ENCODE measurements around the gene FRMPD4.

DNA sequence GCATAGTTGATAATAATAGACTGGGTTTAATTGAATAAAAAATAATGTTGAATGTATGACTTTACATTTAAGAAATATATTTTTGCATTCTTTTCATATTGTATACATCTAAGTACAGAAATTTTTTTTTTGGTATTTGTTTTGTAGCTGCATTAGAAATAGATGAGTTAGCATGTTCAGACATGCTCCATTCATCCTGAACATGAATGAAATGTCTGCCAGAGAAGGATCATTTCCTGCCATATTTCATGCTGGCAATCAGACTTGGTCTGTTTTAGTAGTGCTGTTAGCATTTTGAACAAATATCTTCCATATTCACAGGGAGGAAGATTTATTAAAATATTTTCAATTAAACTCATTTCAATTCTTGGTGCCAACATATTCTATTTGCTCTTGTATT is 98.9 kb downstream of the FRMPD4 start:
- TF ChIP-seq, protein P1, sequence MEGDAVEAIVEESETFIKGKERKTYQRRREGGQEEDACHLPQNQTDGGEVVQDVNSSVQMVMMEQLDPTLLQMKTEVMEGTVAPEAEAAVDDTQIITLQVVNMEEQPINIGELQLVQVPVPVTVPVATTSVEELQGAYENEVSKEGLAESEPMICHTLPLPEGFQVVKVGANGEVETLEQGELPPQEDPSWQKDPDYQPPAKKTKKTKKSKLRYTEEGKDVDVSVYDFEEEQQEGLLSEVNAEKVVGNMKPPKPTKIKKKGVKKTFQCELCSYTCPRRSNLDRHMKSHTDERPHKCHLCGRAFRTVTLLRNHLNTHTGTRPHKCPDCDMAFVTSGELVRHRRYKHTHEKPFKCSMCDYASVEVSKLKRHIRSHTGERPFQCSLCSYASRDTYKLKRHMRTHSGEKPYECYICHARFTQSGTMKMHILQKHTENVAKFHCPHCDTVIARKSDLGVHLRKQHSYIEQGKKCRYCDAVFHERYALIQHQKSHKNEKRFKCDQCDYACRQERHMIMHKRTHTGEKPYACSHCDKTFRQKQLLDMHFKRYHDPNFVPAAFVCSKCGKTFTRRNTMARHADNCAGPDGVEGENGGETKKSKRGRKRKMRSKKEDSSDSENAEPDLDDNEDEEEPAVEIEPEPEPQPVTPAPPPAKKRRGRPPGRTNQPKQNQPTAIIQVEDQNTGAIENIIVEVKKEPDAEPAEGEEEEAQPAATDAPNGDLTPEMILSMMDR (conservative IDR thresholded peaks at IDR 0.05 in 1 of 2, IDR thresholded peaks at IDR 0.05 in 1 of 2; ENCODE audit: low read depth in 1 of 2, low read length in 2 of 2) = no peak
- TF ChIP-seq EZH2 (IDR thresholded peaks at IDR 0.05; ENCODE audit: low read length, missing control alignments) = no peak
